ENCODE measurements around the gene DHTKD1. TPM values are rescaled to one million over a fixed set of nuclear protein-coding genes. Genes with fewer than 3 reads are reported as not detected.
"Not testable (repeated sequence)": the region's sequence is repeated elsewhere in the genome, so short reads cannot be mapped to it uniquely, and the experiment has no call there.

The DHTKD1 gene
- polyA plus RNA-seq, 10 donors = 8.3 to 15.7 (median 11.5) TPM

DNA sequence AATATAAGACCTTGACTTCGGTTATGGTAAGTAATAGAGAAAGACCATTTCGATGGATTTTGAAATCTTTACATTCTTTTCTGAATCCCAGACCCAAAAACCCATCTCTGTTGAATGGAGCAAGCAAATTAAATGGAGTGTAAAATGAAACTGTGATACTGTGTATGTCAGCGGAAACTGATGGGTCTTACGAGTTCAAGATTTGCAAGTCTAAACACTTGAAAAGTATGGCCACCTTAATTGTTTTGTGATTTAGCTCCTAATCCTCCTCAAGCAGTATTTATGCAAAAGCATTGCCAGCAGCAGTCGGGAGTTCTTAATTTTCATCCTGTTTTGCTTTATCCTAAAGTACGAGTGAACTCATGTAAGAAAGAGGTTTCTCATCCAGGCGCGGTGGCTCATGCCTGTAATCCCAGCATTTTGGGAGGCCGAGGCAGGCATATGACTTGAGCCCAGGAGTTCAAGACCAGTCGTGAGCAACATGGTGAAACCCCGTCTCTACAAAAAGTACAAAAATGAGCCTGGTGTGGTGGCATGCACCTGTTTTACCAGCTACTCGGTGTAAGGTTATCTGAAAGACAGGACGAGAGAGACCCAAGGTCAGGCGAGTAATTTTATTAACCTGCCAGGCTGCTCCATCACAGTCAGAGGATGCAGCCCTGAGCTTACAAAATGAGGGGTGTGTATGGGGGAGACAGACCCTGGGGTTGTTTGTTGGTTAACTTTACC is 5.8 kb upstream of the DHTKD1 start:
- no peak for DNase-seq

DNA sequence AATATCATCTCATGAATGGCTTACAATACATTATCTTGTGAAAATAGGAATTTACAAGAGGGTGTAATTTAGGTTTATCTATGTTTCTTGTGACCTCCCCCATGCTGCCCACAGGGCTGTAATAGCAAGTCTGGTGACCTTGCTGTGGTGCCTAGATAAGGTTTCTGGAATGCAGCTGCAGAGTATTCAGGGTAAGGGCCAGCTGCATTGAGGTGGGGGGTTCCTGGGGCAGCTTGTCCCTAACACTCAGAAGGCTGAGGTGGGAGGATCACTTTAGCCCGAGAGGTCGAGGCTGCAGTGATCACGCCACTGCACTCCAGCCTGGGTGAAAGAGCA is 5.3 kb upstream of the DHTKD1 start:
- no peak for DNase-seq

DNA sequence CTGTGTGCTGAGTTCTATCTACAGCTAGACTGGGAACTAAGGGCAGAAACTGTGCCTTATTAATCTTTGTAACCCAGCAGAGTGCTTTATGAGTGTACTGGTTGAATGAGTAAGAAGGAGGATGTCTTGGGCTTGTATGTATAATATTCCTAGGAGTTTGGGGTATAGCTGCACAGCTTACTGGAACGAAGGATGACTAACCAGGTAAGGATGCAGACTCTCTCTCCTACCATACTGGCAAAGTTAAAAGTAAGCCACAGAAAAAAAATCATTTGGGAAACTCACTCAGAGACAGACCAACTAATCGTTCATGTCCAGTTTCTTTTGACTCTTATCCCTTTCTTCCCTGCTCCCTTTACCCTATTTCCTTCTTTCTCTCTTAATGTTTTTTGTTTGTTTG is 1.4 kb upstream of the DHTKD1 start:
- DNase-seq = peak in 1 of 3 donors; percentile 58

DNA sequence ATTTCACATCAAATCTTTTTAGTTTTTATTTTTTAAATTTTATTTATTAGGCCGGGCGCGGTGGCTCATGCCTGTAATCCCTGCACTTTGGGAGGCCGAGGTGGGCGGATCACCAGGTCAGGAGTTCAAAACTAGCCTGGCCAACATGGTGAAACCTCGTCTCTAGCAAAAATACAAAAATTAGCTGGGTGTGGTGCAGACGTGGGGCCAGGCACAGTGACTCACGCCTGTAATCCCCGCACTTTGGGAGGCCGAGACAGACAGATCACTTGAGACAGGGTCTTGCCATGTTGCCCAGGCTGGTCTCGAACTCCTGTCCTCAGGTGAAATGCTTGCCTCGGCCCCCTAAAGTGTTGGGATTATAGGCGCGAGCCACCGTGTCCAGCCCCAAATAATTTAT is 2.7 kb downstream of the DHTKD1 start:
- DNase-seq = not testable (repeated sequence)

DNA sequence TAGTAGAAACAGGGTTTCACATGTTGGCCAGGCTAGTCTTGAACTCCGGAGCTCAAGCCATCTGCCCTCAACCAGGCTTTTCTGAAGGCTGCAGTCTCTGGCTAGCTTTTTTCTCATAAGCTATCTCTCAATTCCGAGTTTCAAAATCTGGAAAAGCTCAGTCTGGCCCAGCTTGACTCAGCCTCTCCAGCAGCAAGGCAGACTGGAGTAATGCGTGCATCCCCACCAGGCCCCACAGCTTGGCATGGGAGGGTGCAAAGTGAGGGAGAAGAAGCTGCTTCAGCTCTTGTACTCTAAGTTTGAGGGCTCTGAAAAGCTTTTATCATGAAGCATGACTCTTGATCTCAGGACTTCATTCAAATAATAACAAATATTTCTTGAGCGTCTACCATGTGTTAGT is 4.8 kb downstream of the DHTKD1 start:
- no peak for DNase-seq

DNA sequence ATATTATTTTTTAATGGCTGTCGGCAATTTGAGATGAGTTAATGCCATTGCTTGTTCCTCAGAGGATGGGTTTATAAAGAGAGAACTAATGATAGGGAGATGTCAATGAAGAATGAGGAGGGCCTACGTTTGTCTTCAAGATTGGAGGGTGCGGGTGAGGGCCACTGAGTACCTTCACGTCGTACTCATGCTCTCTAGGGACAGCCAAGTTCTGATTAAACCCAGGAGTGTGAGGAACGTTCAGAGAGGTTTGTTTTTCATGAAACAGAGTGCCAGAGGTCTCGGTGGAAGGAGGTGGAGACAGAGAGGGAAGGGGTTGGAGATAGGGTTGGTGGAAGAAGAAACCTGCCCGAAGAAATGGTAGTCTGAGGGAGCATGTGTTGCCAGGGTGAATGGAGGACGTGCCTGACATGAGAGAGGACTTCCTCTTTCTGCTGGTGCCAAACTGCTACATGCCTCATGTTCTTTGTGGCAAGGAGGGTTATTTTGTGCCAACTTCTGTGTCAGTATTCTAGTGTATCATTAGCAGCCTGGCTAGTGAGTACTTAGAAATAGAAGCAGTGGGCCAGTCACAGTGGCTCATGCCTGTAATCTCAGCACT is 8.9 kb downstream of the DHTKD1 start:
- no peak for DNase-seq

DNA sequence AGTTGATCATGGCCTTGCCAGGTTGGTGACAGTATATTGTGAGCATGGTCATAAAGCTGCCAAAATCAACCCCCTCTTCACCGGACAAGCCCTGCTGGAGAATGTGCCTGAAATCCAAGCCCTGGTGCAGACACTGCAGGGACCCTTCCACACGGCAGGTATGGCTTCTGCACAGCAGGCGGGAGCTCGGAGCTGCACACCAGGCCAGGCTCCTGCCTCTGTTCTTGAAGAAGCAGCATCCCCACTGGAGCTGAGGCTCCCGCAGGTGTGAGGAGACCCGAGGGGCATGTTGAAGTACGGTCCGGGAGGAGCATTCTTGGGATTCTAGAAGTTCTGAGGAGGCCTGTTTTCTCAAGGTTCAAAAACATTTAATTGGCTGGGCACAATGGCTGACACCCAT is 12.7 kb downstream of the DHTKD1 start:
- DNase-seq = no peak

DNA sequence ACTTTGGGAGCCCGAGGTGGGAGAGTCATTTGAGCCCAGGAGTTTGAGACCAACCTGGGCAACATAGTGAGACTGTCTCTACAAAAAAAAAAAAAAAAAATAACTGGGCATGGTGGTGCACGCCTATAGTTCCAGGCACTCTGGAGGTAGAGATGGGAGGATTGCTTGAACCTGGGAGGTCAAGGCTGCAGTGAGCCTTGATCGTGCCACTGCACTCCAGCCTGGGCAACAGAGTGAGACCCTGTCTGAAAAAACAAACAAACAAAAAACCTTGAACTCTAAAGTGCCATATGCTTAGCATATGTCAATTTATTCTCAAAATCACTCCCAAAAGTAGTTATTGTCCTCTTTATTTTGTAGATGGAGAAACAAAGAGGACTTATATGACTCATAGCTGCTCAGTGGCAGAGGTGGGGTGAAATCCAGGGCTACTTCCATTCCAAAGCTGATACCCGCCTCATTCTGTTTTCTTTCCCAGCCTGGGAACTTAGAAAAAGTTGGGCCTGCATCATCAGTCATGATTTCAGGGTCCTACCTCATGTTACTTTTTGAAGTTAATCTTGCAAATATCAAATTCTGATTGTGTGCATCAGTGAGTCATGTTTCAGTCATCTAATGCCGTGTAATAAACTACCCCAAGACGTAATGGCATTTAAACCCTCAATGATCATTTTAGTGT is 13.3 kb downstream of the DHTKD1 start:
- no peak for DNase-seq

DNA sequence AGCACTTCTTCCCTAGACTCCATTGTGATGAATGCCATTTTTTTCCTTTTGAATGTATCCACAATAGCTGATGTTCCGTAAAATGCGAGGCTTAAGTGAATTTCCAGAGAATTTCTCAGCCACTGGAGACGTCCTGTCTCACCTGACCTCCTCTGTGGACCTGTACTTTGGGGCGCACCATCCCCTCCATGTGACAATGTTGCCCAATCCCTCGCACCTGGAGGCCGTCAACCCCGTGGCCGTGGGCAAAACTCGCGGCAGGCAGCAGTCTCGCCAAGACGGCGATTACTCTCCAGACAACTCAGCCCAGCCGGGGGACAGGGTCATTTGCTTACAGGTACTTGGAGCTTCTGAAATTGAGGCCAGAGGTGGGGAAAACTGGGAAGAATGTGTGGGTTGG is 20.2 kb downstream of the DHTKD1 start:
- no peak for DNase-seq

DNA sequence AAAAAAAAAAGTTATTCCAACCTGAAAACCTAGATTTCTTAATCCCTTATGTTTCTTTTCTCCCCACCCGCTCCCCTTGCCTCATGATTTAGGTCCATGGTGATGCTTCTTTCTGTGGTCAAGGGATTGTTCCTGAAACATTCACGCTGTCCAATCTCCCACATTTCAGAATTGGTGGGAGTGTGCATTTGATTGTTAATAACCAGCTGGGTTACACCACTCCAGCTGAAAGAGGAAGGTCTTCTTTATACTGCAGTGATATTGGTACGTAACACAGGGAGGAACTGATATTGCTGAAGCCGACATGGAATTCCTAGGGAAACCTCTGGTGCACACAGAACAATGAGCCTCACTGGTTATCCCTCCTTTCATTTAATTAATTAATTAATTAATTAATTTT is 22.7 kb downstream of the DHTKD1 start:
- DNase-seq = no peak

DNA sequence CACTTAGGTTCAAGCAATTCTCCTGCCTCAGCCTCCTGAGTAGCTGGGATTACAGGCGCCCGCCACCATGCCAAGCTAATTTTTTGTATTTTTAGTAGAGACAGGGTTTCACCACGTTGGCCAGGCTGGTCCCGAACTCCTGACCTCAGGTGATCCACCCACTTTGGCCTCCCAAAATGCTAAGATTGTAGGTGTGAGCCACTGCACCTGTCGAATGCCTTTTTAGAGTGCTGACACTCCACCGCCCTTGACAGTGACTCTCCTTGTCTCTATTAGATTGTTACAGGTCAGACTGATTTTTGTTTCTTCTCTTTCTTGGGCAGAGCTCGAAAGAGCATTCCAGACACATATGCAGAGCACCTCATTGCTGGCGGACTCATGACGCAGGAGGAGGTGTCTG is 28.6 kb downstream of the DHTKD1 start:
- DNase-seq = not testable (repeated sequence)

DNA sequence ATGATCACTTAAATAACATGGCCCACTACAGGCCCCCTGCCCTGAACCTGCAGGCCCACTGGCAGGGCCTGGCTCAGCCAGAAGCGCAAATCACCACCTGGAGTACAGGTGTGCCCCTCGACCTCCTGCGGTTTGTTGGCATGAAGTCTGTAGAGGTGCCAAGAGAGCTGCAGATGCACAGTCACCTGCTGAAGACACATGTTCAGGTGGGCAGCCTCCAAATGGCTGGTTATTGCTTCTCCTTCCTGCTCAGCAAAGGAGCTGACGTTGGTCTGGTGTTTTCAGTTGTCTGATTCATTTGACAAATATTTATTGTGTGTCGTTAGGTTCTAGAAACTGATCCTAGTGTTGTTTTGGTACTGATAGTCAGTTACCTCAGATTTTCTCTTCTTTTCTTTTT is 29.0 kb downstream of the DHTKD1 start:
- no peak for DNase-seq

DNA sequence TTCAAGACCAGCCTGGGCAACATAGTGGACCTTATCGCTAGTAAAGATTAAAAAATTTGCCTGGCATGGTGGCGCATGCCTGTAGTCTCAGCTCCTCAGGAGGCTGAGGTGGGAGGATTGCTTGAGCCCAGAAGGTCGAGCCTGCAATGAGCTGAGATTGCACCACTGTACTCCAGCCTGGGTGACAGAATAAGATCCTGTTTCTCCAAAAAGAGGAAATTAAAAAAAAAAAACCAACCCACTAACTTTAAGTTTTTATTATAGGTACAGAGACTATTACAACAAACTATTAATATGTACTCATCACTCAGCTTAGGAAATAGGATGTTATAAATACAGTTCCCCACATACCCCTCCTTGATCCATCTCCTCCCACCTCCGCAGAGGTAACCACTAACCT is 30.2 kb downstream of the DHTKD1 start:
- DNase-seq = no peak

DNA sequence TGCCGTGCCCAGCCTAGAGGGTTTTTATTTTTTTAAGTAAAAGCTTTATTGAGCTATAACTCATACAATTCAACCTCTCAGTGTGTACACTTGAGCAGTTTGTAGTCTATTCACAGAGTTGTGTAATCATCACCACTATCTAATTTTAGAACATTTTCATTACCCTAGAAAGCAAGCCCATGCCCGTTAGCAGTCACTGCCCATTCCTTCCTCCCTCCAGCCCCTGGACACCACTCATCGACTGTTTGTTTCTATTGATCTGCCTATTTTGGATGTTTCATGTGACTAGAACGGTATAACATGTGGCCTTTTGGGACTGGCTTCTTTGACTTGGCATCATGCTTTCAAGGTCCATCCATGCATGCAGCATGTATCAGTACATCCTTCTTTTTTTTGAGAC is 35.0 kb downstream of the DHTKD1 start:
- DNase-seq = no peak

DNA sequence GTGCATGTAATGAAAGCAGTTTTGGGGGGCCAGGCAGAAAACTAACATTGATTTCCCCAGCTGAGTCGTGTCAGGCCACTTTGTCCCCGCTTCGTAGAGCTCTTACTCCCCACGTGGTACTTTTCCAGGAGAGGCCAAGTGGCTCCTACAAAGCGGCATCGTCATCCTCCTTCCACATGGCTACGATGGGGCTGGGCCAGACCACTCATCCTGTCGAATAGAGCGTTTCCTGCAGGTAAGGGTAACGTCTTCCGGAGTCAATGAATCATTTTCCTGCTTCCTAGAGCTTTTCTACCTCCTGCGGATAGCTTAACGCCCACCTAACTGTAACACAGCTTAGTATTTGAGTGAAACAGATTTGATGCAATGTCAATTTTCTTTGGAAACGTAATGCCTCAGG is 39.0 kb downstream of the DHTKD1 start:
- no peak for DNase-seq

DNA sequence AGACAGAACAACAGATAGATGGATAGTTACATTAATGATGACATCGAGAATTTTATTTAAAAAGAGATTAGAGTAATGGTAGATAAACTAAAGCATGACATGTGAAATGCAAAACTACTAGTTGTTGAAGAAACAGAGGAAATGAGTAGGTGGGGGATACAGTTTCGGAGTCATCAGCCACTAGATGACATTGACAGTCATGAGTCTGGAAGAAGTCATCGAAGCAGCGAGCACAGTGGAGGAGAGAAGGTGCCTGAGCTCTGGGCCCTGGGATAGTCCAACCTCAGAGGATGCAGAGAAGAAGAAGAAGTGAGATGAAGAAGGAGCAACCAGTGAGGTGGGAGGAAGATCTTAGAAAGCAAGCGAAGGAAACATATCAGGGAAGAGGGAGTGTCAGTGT is 40.5 kb downstream of the DHTKD1 start:
- DNase-seq = no peak

DNA sequence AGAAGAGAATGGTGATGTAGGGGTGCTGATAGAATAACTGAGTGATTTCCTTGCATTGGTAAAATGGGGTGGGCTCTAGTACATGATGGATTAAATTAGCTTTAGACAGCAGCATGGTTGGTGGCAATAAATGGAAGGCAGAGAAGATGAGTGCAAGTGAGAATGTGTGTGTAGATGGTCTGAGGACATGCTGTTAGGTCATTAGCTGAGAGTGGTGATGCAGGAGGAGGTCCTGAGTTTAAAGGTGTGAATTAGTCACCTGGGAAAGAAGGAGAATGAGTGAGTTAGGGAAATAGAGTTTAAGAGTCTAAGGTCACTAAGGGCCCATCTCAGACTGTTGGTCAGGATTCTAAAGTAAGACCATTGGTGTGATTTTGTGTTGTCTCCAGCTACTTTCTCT is 42.8 kb downstream of the DHTKD1 start:
- DNase-seq = no peak

DNA sequence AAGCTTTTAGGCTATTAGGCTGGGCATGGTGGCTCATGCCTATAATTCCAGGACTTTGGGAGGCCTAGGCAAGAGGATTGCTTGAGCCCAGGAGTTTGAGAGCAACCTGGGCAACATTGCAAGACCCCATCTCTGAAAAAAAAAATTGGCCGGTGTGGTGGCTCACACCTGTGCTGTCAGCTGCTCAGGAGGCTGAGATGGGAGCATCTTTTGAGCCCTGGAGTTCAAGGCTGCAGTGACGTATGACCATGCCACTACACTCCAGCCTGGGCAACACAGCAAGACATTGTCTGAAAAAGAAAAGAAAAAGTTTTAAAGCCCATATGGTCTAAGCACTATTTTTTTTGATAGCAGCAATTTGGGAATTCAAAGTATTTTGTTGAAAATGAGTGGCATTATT is 44.9 kb downstream of the DHTKD1 start:
- DNase-seq = no peak

DNA sequence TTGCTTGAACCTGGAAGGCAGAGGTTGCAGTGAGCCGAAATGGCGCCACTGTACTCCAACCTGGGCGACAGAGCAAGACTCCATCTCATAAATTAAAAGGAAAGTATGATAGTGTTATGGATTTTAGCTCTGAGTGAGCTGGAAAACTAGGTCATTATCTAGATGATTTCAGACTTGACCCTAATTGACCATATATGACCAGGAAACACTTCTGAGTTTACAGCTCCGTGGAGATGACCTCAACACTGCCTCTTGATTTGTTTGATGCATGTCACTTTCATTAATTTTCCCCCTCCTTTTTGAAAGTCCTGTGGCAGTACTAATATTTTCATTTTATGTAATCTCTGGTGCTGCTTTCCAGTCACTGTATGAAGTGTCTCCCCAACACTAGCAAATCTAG is 52.9 kb downstream of the DHTKD1 start:
- no peak for DNase-seq

DNA sequence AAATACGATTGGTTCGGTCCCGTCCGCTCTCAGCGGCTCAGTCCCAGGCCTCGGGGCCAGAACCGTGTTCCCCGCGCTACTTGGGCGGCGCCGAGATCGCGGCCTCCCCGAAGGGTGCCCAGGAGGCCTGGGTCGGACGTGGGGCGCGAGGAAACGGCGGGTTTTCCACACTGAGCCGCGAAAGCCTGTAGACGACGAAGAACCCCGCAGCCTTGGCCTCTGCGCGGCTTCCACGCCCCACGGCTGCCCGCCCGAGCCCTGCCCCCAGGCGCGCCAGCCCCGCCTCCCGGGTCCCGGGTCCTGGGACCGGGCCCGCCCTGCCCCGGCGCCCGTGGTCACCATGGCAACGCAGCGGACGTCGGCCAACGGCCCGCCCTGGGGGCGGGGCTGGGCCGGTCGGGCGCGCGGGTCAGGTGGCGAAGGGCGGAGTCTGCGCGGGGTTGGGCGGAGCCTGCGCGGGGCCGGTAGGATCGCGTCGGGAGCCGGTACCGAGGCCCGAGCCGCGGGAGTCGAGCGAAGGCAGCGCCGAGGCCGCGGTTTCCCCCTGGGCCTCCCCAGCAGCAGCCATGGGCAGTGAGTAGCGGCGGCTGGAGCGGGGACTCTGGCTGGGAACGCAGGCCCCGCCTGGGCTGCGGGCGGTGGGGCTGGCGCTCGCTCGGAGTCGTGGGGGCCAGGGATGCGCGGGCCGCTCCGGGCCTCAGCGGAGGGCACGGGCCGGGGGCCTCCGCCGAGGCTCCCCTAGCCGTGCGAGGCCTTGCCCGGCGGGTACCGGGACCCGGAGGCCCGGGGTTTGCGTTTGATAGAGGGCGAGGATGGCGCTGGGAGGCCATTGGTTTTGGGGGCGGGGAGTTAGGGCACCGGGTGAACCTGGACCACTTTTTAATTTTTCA is 60.7 kb downstream of the DHTKD1 start, which contains the start of gene SEC61A2:
Gene SEC61A2, plus strand, starts transcription at position 456 of the 890 bp plus-strand sequence. Its CDS starts 111 bp downstream, at position 567.
- peak; percentile 90 to 97 (median 96) for DNase-seq

DNA sequence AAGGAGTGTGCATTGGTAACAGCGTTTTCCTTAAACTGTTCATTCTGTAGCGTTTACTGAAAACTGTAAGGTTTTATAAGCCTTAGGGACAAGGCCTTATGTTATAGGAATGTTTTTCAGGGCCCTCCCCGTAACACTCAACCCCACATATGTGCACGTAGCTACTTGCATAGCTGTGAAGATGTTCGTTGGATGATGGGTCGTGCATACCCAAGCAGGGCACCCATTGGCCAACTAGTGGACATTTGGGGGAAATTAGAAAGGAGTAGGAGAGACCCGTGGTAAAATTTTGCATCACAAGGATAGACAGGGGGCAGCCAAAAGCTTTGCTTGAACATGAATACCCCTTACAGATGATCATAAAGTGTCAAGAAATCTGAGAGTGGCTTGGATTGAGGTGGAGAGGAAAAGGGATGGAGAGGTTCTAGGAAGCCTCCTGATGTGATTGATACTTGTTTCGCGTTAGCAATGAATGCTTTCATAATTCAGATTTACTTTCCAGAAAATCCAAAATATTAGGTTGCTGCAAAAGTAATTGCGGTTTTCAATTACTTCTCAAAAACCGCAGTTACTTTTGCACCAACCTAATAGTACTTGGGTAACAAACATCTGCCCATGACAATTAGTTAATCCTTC is 61.6 kb downstream of the DHTKD1 start:
- peak; percentile 47 to 77 (median 54) for DNase-seq

DNA sequence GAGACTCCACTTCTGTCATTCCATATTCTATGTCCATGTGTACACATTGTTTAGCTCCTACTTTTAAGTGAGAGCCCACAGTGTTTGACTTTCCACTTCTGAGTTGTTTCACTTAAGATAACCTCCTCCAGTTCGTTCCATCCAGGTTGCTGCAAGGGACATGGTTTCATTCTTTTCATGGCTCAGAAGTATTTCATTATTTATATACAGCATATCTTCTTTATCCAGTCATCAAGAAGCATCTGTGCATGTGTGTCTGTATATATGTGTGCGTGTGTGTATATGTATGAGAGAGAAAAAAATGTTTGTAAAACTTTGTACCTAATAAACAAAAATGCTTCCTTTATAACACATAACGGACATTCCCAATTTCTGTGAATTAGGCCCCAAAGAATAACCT is 66.9 kb downstream of the DHTKD1 start:
- no peak for DNase-seq

Measured in muscle of back (tissue), 11 donors.